HG03571 (cell line): ENCODE results near the gene TRAF7.
"Not testable (repeated sequence)": the region's sequence is repeated elsewhere in the genome, so short reads cannot be mapped to it uniquely, and the experiment has no call there.

Experiments
- ATAC-seq: cut with Tn5 transposase; IDR thresholded peaks from one replicate; pipeline ENCODE4 v1.9.1; 2021; ENCODE audit not compliant: unreplicated experiment

TRAF7 gene

DNA sequence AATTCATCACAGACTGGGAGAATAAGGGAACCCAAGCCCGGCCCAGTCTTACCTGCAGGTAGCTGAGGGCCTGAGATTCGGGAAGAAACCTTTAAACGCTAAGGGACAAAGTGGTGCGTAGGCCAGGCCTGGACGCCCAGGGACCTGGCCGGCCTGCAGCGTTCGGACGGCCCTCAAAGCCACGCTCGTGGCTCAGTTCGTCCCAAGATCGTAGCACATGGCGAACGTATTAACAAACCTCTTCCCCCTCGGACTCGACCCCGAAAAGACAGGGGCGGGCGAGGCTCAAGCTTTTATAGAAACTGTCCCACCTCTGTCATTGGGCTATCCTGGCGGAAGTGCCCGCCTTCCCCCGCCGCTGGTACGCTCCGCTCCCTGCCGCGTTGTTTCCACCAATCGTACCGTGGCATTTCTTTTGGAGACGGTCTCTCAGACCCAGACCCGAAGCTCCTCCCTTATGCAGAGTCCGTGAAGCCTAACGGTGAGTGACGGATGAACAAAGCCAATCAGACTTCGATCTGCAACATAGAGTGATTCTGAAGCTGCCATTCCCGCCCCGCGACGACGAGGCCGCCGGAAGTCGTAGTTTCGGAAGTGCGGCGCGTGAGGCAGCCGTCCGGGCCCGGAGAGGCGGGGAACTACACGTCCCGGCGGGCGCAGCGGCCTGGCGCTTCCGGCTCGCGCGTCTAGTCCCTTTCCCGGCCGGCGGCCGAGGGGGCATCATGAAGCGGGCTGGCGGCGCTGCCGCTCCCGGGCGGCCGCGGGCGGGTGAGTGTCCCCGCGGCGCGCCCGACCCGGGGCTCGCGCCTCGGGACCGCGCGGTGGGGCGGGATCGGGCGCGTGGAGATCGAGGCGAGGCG, at the start of gene TRAF7:
Gene TRAF7, plus strand, starts transcription at position 692 of the 860 bp plus-strand sequence. CDS start 8,139 bp downstream, outside the sequence.
- ATAC-seq, result peak; percentile 80

GRCh38 chr16:2106211-2106610, 49.4 kb upstream of the TRAF7 start:
- not testable (repeated sequence) for ATAC-seq

DNA sequence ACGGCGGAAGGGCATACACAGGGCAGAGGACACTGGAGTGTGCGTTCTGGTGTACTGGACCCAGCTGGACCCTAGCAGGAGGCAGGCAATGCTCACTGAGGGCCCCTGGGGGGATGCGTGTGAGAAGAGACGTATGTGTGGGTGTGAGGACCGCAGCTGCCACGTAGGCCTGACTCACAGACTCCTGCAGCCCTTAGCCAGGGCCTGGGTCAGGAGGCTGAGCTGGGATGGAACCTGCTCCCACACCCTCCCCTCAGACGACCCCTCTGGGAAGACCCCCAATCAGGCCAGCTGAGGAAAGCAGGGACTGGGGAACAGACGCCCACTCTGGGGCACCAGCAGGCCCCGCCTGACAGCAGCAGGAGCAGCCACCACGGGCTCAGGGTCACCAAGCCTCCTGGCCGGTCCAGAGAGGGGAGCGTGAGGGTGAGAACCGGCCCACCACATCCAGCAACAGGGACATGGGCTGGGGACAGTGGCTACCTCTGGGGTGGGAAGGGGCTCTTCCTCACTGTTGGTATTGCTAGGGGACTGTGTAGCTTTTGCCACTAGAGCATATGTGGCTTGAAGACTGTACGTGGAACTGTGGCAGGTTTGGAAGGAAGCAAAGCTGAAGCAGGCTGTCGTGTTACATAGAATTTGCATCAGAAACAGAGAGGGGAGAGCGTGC, 48.3 kb upstream of the TRAF7 start:
- ATAC-seq, result not testable (repeated sequence)

GRCh38 chr16:2107791-2108125, 47.8 kb upstream of the TRAF7 start:
- not testable (repeated sequence) for ATAC-seq

DNA sequence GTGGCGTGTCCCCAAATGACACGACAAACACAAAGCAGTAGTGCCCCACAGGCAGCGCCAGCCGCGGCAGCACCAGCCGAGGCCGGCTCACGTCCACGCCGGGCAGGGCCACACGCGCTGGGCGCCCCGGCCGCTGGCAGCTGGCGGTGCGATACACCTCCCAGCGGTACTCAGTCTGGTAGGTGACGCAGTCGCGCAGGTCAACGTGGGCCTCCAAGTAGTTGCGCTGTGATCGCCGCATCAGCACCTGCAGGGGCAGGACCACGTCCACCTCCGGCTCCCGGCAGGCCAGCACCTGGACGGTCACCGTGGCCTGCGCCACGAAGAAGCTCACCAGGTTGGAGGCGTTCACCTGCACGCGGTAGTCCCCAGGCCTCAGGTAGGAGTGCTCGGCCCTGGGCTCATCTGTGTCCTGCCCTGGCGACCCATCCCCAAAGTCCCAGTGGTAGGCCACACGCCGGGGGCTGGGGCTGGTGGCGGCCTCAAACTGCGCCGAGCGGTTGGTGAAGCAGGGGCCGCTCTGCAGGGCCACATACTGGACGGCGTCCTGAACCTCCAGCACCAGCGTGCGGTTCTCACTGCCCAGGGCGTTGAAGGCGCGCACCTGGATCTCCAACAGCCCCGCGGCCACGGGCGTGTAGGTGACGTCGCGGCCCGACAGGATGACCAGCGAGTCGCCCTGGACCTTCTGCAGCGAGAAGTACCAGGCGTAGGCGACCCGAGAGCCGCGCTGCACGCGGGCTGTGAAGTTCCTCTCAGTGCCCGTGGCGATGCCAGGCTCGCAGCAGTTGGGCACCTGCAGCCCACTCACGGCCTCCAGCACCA, 46.9 kb upstream of the TRAF7 start:
- not testable (repeated sequence) for ATAC-seq

DNA sequence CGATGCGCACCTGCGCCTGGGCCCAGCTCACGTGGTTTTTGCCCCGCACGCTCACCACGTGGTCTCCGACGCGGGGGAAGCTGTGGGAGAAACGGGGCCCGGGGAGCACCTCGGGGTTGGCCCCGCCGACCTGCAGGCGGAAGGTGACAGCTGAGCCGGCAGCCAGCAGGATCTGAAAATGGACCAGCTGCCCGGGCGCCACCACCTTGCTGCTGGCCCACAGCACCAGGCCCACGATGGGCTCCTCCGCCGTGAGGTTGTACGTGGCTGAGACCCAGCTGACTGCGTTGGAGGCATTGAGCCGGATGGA, 46.4 kb upstream of the TRAF7 start:
- ATAC-seq, result not testable (repeated sequence)

DNA sequence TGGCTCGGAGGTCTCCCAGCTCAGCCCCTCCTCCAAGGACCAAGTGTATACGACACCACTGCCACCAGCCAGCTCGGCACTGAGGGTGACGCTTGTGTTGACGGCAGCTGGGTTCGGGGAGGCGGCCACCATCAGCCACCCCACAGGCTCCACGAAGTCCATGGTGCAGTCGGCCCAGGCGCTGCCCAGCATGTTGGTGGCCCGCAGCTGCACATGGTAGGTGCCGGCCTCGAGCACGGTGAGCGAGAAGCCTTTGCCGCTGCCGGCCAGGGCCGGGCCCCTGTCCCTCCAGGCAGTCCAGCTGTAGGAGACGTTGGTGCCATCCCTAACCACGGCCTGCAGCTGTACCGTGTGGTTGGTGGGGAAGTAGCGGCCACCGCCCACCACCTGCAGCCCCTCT, 45.7 kb upstream of the TRAF7 start:
- ATAC-seq, result not testable (repeated sequence)

DNA sequence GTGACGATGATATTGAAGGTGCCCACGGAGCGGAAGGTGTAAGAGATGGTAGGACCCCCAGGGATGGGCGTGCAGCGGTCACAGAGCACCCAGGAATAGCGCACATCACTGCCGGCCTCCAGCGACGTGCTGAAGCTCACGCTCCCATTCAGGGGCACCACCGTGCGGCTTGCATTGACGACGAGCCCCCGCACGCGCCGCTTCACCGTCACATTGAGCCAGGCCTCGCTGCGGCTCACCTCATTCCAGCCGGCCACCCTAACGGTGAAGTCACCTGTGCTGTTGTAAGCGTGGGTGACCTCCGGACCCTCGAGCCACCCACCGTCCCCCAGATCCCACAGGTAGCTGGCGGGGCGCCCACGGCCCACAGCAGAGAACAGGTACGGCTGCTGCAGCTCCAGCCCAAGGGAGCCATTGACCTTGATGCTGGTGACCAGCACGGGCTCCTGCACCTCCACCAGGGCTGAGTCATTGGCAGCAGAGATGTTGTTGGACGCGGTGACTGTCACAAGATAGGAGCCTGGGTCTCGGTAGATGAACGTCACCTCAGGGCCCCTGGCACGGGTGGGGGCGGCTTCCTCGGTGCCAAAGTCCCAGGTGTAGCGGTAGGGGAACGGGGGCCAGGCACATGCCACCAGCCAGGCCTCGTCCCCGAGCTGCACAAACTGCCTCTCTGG, 45.1 kb upstream of the TRAF7 start:
- not testable (repeated sequence) for ATAC-seq

GRCh38 chr16:2111009-2111353, 44.6 kb upstream of the TRAF7 start:
- ATAC-seq, result not testable (repeated sequence)

DNA sequence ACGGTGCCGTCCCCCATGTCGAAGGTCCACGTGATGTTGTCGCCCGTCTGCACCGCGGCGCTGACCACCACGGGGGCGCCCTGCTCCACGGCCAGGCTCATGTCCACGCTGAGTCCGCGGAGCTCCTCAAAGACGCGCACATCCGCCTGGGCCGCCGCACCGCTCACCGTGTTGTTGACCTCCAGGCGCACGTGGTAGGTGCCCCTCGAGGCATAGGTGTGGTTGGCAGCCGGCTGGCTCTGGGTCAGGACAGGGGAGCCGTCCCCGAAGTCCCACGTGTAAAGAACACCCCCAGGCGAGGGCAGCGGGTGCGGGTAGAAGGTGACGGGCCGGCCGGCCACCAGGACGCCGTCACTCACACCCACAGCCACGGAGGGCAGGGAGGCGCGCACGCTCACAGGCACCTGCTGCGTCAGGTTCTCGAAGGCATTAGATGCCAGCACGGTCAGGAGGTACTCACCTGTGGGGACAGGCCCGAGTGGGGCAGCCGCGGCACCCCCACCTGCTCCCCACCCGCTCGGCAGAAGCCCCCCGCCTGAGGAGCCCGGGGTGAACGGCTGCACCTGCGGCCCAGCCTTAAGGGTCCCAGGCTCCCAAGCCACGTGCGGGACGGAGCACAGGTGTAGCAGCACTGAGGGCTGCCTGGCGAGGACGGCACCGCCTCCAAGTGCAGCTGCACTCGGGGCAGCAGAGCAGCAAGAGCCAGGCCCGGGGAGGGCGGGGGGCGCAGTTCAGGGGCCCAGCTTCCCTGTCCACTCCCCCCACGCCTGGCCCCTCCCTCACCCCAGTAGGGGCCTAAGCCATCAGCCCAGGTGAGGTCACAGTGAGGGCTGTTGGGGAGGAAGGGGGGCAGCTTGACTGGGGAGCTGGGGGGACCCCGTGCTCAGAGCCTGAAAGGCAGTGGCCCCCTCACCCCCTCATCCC, 43.9 kb upstream of the TRAF7 start:
- ATAC-seq, result not testable (repeated sequence)

GRCh38 chr16:2112539-2113106, 43.0 kb upstream of the TRAF7 start:
- not testable (repeated sequence) for ATAC-seq

DNA sequence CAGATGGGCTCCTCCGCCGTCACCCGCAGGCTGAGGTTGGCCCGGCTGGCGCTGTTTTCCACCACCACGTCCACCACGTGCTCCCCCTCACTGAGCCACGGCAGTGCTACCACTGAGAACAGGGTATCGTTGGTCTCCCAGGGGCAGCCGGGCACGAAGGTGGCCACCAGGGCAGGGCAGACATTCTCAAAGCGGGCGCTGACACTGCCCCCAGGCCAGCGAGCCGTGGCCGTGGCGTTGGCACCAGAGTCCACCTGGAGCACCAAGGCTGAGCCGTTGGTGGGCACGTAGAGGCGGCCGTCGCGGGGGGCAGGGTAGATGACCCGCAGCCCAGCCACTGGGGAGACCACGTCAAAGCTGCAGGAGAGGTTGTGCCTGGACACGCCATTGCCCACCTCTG, 41.4 kb upstream of the TRAF7 start:
- not testable (repeated sequence) for ATAC-seq

- ATAC-seq, result not testable (repeated sequence)
These were observed 40.5 kb upstream of the TRAF7 start for GRCh38 chr16:2114885-2115590.

- no peak for ATAC-seq
These were observed 40.0 kb upstream of the TRAF7 start for GRCh38 chr16:2115591-2115973.

- ATAC-seq, result not testable (repeated sequence)
These were observed 39.2 kb upstream of the TRAF7 start for GRCh38 chr16:2116428-2116827.

DNA sequence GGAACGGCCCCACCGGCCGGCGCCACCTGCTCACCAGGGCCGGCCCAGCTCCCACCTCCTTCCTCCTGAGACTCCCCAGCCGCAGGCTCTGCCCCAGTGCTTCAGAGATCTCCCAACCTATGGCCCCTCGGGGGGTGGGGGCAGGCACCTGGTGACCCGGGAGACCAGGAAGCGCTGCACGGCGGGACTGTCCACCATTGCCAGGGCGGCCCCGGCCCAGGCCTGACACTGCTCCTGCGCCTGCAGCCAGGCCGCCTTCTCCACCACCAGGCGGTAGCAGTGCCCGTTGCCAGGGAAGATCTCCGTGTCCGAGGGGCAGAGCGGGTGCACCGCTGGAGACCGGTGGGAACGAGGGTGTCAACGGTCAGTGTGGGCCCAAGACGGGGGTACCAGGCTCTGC, 38.2 kb upstream of the TRAF7 start:
- ATAC-seq, result not testable (repeated sequence)

GRCh38 chr16:2117960-2118722, 37.4 kb upstream of the TRAF7 start:
- ATAC-seq, result not testable (repeated sequence)

DNA sequence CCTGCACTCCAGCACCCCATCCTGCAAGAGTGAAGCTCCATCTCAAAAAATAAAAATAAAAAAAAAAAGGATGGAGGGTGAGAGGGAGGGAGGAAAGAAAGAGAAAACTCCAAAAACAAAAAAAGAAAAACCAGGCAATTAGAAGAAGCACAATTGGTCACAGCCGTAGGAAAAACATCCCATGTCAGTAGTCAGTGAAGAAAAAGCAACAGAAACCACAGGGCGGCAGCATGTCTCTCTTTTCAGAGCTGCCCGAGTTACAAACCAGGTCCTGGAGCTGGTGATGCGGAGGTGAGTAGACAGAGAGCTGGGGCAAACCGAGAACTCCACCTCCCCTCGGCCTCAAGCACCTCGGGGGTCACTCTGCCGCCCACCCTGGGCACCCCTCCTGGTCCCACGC, 34.3 kb upstream of the TRAF7 start:
- not testable (repeated sequence) for ATAC-seq
